SK-MEL-5 (cell line): Measurements from ENCODE around the gene MINDY2. TPM values are rescaled to one million over a fixed set of nuclear protein-coding genes. Genes with fewer than 3 reads are reported as not detected.
A peak's percentile ranks its signal among the peaks of the same experiment; 100 is the strongest.
"Not testable (repeated sequence)": the region's sequence is repeated elsewhere in the genome, so short reads cannot be mapped to it uniquely, and the experiment has no call there.

Experiments
- DNase-seq: peaks from one replicate; pipeline ENCODE4 v3.0.0-alpha.2; 2016; ENCODE audit warnings: low read depth, low spot score
- in situ Hi-C: cut with HindIII; loops from 2 replicates; pipeline ENCODE4 v1.10.0; 2016; ENCODE audit warnings: low sequenced_read_pairs, high pct_unique_total_duplicates, low pct_unique_long_range_greater_than_20kb
- total RNA-seq: library from RNA; depleted of rRNA; stranded (reverse); fragments of >200 nt; shearing (Covaris generic); gene quantifications from 2 replicates; pipeline ENCODE4 v1.2.3, GENCODE V29; 2014

The MINDY2 gene
- total RNA-seq, 1 experiment from 2014 or later: 10.9 TPM

GRCh38 chr15:58748040-58748851 is 22.9 kb upstream of the MINDY2 start:
- in situ Hi-C loops: no loop called here
- no peak for DNase-seq

- DNase-seq: peak; percentile 35
- in situ Hi-C loops: no loop called here
Observed at GRCh38 chr15:58748852-58749531, 22.1 kb upstream of the MINDY2 start.

DNA sequence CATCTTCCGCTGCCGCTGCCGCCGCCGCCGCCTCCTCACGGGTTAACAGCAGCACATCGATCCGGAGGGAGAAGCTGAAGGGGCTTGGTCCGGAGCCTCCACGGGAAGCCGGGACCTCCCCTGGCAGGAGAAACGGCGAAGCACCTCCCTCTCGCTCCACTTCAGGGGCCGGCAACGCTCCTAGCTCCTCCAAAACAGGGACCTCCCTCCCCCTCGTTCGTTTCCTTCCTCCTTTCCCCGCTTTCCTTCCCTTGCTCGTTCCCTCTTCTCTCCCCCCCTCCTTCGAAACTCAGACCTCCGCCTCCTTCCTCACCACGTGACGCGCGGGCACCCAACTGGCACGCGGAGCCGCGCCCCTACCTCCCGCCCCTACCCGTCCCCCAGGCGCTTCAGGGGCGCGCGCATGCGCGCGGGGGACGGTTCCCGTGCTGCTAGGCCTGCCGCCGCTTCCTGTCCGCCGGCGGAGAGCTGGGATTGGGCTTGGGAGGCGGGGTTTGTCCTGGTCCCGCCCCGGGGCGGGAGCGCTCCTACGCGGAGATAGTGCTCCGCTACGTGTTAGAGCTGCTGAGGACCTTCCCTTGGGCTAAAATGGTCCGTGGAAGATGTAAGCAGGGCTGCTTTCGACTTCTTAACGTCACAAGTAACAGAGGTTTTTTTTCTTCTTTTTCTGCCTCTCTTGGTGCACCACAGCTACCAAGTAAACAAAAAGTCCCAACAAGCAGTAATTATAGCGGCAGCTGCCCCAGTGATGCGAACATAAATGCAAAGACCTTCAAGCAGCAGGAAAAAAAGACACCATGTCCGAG is 21.4 kb upstream of the MINDY2 start, which contains the start of gene ADAM10:
ADAM10 (minus strand) TSS at position 176 of the 806 bp plus-strand sequence; CDS start at position 3, 173 bp downstream.
- in situ Hi-C loops: no loop called here

DNA sequence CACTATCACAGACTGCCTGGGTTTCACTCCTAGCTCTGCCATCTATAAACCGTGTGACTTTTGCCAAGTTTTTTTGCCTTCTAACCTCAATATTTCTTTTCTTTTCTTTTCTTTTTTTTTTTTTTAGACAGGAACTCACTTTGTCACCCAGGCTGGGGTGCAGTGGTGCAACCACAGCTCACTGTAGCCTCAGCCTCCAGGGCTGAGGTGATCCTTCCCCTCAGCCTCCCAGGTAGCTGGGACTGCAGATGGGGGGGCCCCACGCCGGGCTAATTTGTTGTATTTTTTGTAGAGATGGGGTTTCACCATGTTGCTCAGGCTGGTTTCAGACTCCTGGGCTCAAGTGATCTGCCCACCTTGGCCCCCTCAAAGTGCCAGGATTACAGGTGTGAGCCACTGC is 18.4 kb upstream of the MINDY2 start:
- in situ Hi-C loops: no loop called here
- DNase-seq: no peak

More for the DNA sequence above, 21.4 kb upstream of the MINDY2 start, which contains the start of gene ADAM10:
- peak; percentile 97 for DNase-seq

DNA sequence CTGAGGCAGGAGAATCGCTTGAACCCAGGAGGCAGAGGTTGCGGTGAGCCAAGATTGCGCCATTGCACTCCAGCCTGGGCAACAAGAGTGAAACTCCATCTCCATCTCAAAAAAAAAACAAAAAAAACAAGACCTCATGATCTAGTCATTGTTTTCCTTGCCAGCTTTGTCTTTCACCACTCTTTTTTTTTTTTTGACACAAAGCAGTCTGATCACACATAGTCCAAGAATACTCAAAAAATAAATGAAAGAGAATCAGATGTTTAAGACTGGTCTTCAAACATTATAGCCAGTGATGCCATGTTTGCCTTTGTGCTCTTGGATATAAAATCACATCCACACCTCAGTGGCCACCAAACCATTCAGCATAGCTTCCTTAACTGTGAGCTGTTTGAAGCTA is 15.8 kb upstream of the MINDY2 start:
- no peak for DNase-seq
- in situ Hi-C loops: no loop called here

DNA sequence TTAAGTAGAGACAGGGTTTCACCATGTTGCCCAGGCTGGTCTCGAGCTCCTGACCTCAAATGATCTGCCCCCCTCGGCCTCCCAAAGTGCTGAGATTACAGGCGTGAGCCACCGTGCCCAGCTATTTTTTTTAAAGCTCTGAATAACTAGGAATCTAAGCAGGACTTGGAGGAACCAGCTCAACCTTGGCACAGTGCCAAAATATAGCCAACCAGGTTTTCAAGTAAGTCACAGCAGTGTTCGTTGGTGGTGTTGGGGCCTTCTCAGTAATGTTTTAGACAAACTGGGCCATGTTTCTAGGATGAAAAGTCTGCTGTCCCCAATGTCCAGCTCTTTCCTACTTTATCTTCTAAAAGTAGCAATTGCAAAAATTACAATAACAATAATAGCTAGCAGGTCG is 15.1 kb upstream of the MINDY2 start:
- no peak for DNase-seq
- in situ Hi-C loops: no loop called here

GRCh38 chr15:58758141-58758540 is 13.0 kb upstream of the MINDY2 start:
- in situ Hi-C loops: no loop called here
- DNase-seq: peak; percentile 63

DNA sequence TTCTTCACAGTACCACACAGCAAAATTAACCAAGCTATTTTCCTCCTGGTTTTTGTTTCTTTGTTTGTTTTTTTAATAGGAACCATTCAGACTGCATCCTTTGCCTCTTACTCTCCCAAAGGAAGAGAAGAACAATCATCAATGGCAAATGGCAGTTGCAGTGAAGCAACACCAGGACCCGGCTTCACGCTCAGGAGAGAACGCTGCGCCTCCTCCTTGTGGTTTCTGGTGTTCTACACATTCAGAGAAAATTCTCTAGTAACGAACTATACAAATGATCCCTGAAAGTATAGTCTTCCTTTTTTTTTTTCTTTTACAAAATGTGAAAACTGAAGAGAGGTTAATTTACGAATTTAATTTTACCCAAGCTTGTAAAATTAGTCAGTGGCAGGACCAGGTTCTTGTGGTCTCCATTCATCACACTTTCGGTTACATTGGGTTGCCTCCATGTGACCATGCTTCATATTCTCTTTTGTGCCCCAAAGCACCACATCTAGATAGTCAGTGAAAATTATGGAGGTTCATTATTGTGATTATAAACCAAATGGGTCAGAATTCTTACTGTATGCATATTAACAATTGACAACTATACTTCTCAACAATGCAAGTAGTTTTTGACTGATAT is 10.6 kb upstream of the MINDY2 start:
- peak; percentile 44 for DNase-seq
- in situ Hi-C loops: no loop called here

- DNase-seq: peak; percentile 8
- in situ Hi-C loops: no loop called here
Observed at GRCh38 chr15:58761010-58761388, 10.1 kb upstream of the MINDY2 start.

DNA sequence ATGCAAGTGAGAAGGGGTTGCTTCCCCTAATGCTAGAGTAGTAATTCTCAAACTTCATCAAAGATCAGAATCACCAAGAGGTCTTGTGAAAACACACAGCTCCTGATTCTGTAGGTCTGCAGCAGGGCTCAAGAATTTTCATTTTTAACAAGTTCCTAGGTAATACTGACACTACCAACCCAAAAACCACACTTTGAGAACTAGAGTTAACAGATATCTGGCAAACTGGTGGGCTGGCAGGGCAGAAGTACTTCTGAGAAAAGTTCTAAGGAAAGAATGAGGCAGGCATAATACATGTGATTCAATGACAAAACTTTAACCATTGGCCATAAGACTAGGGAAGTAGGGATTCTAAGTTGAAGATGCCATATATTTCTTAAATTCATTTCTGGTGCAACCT is 8.8 kb upstream of the MINDY2 start:
- in situ Hi-C loops: no loop called here
- no peak for DNase-seq

DNA sequence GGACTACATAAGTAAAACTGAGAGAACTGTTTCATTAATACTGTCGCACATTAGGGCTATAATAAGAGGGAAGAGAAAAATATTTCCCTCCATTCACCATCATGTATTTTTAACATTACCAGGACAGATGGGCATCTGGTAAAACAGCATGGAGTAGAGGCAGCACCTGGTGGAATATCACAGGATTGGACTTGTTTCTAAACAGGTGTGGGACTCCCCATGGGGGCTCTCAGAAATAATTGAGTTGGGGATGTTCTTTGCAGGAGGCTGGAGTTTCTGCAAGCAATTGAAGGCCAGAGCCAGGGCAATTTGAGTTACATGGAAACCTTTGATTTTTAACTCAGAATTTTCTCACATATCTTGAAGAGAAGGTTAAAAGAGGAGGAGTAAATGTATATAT is 8.4 kb upstream of the MINDY2 start:
- in situ Hi-C loops: no loop called here
- DNase-seq: no peak

DNA sequence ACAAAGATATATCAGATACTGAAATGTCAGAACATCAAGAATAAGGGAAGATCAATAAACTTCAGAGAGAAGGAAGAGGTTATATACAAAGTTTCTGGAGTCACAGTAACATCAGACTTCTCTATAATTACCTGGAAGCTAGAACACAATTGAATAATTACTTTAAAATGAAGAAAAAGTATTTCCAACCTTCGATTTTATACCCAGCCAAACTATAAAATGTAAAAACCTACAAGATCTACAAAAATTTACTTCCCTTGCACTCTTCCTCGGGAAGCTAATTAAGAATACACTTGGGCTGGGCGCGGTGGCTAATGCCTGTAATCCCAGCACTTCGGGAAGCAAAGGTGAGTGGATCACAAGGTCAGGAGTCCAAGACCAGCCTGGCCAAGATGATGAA is 6.6 kb upstream of the MINDY2 start:
- no peak for DNase-seq
- in situ Hi-C loops: no loop called here

DNA sequence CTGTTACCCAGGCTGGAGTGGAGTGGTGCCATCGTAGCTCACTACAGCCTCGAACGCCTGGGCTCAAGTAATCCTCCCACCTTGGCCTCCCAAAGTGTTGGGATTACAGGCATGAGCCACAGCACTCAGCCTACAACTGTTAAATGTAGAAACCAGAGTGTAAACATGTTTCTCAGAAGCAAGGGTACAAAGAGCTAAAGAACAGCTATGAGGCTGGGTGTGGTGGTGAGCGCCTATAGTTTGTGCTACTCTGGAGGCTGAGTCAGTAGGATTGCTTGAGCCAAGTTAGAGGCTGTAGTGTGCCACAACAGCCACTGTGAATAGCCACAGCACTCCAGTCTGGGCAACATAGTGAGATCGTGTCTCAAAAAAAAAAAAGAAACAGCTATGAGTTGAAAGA is 4.8 kb upstream of the MINDY2 start:
- no peak for DNase-seq
- in situ Hi-C loops: no loop called here

GRCh38 chr15:58768601-58769004 is 2.5 kb upstream of the MINDY2 start:
- in situ Hi-C loops, DNase-seq: not testable (repeated sequence)

GRCh38 chr15:58770519-58770856 is 614 bp upstream of the MINDY2 start:
- in situ Hi-C loops: no loop called here
- DNase-seq: no peak

- in situ Hi-C loops: no loop called here
- peak; percentile 8 for DNase-seq
Observed at GRCh38 chr15:58771621-58772250, 634 bp downstream of the MINDY2 start.

GRCh38 chr15:58773024-58773423 is 1.9 kb downstream of the MINDY2 start:
- DNase-seq: no peak
- in situ Hi-C loops: no loop called here
